Measurements from ENCODE around the gene DYDC1. TPM values are rescaled to one million over a fixed set of nuclear protein-coding genes. Genes with fewer than 3 reads are reported as not detected.

Gene DYDC1
- total RNA-seq, 1 experiment from 2014 or later: not detected

Other genes with a start within 250 kb of the DYDC1 start
- gene PLAC9, start 224.0 kb downstream of the DYDC1 start, total RNA-seq (2014; rRNA removed; shearing (Covaris generic)): 0.21 TPM in 1 of 2 replicates, not detected in the other
- gene ANXA11, start 151.2 kb downstream of the DYDC1 start, total RNA-seq (2014; rRNA removed; shearing (Covaris generic)): 110 and 120 TPM in 2 replicates
- gene MAT1A, start 67.1 kb downstream of the DYDC1 start, total RNA-seq (2014; rRNA removed; shearing (Covaris generic)): 0.34 and 2.2 TPM in 2 replicates
- gene DYDC2, start within 50 bp of the DYDC1 start, total RNA-seq (2014; rRNA removed; shearing (Covaris generic)): 0.12 and 1.2 TPM in 2 replicates
- gene PRXL2A, start 51.8 kb upstream of the DYDC1 start, total RNA-seq (2014; rRNA removed; shearing (Covaris generic)): 28.0 and 31.4 TPM in 2 replicates
- gene TSPAN14, start 97.6 kb upstream of the DYDC1 start, total RNA-seq (2014; rRNA removed; shearing (Covaris generic)): 35.0 and 38.4 TPM in 2 replicates
- 0.07 and 0.53 TPM in 2 replicates for gene SH2D4B, start 181.1 kb upstream of the DYDC1 start, total RNA-seq (2014; rRNA removed; shearing (Covaris generic))